GM21381 (cell line): ENCODE data around the gene JAZF1.

Source experiments
- ATAC-seq: cut with Tn5 transposase; IDR thresholded peaks from one replicate; pipeline ENCODE4 v1.9.1; 2021; ENCODE audit warnings: mild to moderate bottlenecking, moderate library complexity; ENCODE audit not compliant: unreplicated experiment

JAZF1 gene

GRCh38 chr7:28140979-28141378, 39.6 kb downstream of the JAZF1 start:
- no peak for ATAC-seq

GRCh38 chr7:28138837-28139236, 41.8 kb downstream of the JAZF1 start:
- ATAC-seq, result no peak

- ATAC-seq, result no peak
Measured at GRCh38 chr7:28137463-28137862, 43.1 kb downstream of the JAZF1 start.

GRCh38 chr7:28136885-28137284, 43.7 kb downstream of the JAZF1 start:
- no peak for ATAC-seq

GRCh38 chr7:28136420-28136819, 44.2 kb downstream of the JAZF1 start:
- ATAC-seq, result no peak

GRCh38 chr7:28135760-28136159, 44.8 kb downstream of the JAZF1 start:
- ATAC-seq, result no peak

GRCh38 chr7:28135315-28135714, 45.3 kb downstream of the JAZF1 start:
- no peak for ATAC-seq

- ATAC-seq, result no peak
Measured at GRCh38 chr7:28133872-28134271, 46.7 kb downstream of the JAZF1 start.

- no peak for ATAC-seq
Measured at GRCh38 chr7:28132959-28133870, 47.4 kb downstream of the JAZF1 start.

- no peak for ATAC-seq
Measured at GRCh38 chr7:28130277-28130676, 50.3 kb downstream of the JAZF1 start.

GRCh38 chr7:28128608-28129007, 52.0 kb downstream of the JAZF1 start:
- ATAC-seq, result no peak

- no peak for ATAC-seq
Measured at GRCh38 chr7:28126410-28127041, 54.1 kb downstream of the JAZF1 start.

GRCh38 chr7:28125431-28126409, 54.9 kb downstream of the JAZF1 start:
- no peak for ATAC-seq

GRCh38 chr7:28124413-28124812, 56.2 kb downstream of the JAZF1 start:
- no peak for ATAC-seq

GRCh38 chr7:28123752-28124151, 56.8 kb downstream of the JAZF1 start:
- ATAC-seq, result no peak

GRCh38 chr7:28121496-28121895, 59.1 kb downstream of the JAZF1 start:
- no peak for ATAC-seq

- ATAC-seq, result no peak
Measured at GRCh38 chr7:28116041-28116440, 64.6 kb downstream of the JAZF1 start.

- ATAC-seq, result no peak
Measured at GRCh38 chr7:28115261-28115660, 65.3 kb downstream of the JAZF1 start.

GRCh38 chr7:28114056-28114455, 66.5 kb downstream of the JAZF1 start:
- ATAC-seq, result no peak

GRCh38 chr7:28112883-28113540, 67.6 kb downstream of the JAZF1 start:
- ATAC-seq, result no peak

GRCh38 chr7:28112467-28112866, 68.1 kb downstream of the JAZF1 start:
- no peak for ATAC-seq
